Hepatic stellate cell (primary cell): ENCODE results near the gene SETBP1.

Source experiments
- DNase-seq: peaks from one replicate; pipeline ENCODE4 v3.0.0; 2011; ENCODE audit warnings: low spot score

The SETBP1 gene

GRCh38 chr18:44816477-44816876 lies 135.8 kb downstream of the SETBP1 start:
- no peak for DNase-seq

DNA sequence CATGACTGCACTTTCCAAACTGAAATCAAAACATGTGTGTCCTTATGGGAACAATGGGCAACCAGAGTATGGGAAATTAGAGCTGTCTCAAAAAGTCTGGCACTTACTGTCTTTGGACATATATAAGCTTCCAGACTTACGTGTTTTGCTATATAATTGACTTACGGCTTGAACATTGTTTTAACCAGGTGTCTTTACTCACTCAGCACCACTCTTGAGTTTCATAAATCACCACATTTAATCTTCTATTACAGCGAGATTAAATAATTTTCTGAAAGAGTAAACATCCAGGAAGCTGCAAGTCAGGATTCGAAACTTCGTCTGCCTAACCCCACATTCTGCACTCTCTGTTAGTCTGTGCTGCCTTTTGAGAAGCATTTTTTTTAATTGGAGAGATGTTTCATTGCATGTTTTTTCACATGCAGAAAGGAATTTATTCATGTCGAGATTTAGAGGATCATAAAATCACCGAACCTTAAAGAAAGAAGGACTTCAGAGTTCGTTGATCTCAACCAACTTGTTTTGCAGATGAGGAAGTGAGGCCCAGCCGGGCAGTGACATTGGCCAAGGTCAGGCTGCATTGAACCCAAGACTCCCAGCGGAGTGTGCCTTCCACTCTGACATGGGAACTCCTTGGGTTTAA lies 137.3 kb downstream of the SETBP1 start:
- no peak for DNase-seq

GRCh38 chr18:44818668-44819403 lies 138.1 kb downstream of the SETBP1 start:
- no peak for DNase-seq

GRCh38 chr18:44819944-44820510 lies 139.3 kb downstream of the SETBP1 start:
- DNase-seq = no peak

GRCh38 chr18:44821924-44822323 lies 141.2 kb downstream of the SETBP1 start:
- DNase-seq = no peak

- DNase-seq = no peak
These were observed 142.6 kb downstream of the SETBP1 start for GRCh38 chr18:44823286-44823685.

DNA sequence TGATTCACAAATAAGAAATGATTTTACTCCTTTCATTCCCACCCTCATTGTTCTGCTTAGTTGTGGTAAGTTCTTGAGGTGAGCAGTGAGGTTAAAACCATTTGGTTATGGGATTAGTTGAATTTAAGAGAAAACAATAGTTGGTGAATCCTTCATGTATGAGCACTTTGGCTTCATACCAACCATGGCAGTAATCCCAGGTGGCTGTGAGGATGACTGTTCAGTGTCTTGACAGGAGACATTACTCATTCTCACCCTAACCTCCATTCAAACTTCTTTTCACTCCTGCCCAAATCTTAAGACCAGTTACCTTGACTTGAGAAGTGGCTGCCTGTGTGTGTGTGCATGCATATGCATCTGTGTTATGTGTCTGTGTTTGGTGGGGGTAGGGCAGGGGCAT lies 143.1 kb downstream of the SETBP1 start:
- DNase-seq = no peak

GRCh38 chr18:44824884-44825283 lies 144.2 kb downstream of the SETBP1 start:
- no peak for DNase-seq

DNA sequence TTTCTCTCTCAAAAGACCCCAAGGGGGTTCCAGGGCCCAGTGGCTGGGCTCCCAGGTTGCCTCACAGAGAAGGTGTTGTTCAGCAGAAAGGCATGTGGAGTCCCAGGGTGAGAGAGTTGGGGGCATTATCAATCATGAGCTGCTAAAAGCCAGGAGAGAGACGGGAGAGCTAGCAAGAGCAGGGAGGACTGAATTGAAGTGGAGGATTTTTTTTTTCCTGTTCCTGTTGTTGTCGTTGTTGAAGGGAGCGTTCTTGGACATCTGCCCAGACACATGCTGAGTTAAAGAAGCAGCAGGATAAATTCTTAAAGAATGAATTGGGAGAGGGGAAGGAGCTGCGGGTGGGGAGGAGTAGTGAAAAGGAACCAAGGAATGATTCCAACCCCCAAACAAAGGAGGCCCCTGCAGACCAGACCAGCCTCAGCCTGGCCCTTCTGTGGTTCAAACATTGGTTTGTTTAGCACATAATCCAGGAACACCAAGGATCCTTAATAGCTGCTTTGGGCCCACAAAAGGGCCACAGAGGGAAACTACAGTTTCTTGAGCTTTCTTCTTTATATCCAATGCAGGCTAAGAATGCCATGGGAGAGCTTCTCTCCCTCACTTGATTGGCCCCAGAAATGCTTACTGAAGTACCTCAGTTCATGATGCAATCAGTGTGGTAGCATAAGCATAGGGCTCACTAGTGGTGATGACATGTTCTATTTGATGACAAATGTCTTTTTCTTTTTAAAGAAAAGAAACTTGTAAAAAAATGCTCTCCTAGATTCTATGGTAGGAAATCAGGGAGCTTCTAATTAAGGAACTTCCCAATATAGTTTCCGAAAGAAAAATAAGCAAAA lies 146.0 kb downstream of the SETBP1 start:
- DNase-seq = peak; percentile 48

GRCh38 chr18:44828080-44828479 lies 147.4 kb downstream of the SETBP1 start:
- DNase-seq = no peak

DNA sequence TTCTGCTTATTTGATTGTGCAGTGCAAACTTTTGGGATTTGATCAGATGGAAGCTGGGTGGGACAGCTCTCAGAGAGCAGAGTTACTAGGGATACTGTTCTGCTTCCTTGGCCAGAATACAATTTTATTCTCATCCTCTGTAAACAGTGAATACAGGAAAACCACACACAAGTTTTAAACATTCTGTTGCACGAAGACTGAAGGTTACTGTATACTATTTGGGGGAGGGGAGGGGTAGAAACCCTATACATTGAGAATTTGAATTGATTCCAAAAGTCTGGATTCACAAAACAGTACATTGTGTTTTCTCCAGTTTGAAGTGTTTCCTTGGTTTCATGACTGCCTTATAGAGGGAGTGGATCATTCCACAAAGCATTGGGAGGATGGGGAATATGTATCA lies 149.9 kb downstream of the SETBP1 start:
- no peak for DNase-seq

GRCh38 chr18:44833786-44834185 lies 153.1 kb downstream of the SETBP1 start:
- DNase-seq = no peak

- DNase-seq = no peak
These were observed 154.3 kb downstream of the SETBP1 start for GRCh38 chr18:44834867-44835469.

GRCh38 chr18:44835703-44836102 lies 155.0 kb downstream of the SETBP1 start:
- no peak for DNase-seq

DNA sequence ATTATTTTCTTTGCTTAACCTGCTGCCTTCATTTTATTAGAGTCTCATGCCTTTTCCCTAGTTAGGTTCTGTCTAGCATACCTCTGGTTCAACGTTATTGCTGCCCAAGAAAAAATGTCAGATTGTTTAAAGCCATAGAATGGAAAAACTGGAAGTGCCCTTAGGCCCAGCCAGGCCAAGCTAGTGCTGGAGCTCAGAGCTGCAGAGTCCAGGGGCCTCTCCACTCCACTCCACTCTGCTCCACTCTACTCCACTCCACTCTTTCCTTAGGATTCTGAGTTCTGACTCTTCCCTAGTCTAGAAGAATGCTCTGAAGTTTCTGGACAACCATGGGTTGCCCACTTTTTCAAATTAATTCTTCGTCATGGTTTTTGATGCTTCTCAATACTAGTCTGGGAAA lies 155.6 kb downstream of the SETBP1 start:
- DNase-seq = no peak

GRCh38 chr18:44837482-44838180 lies 156.9 kb downstream of the SETBP1 start:
- DNase-seq = no peak

- DNase-seq = peak; percentile 55
These were observed 158.4 kb downstream of the SETBP1 start for GRCh38 chr18:44838971-44839666.

- no peak for DNase-seq
These were observed 159.5 kb downstream of the SETBP1 start for GRCh38 chr18:44840058-44840790.

DNA sequence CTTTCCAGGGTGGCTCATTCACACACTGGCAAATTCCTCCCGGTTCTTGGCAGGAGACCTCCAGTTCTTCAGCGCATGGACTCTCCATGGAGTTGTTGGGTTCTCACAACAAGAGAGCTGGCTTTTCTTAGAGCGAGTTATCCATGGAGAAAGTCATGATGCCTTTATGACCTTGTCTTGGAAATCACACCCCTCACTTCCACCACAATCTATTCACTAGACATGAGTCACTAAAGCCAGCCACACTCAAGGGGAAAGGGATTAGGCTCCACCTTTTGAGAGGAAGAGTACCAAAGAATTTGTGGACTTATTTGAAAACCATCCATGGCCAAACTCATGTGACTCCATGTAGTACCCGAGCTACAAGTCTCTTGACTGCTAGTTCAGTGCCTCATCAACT lies 160.5 kb downstream of the SETBP1 start:
- no peak for DNase-seq
